SU-DHL-6 (cell line): ENCODE measurements around the gene SRSF5.

Experiments used
- CTCF ChIP-seq: fragments of 200-600 bp; sonication (generic); IDR thresholded peaks from one replicate; pipeline ENCODE4 v1.5.1; 2017; ENCODE audit warnings: antibody characterized with exemption, mild to moderate bottlenecking, low read length, moderate library complexity; ENCODE audit not compliant: insufficient read depth, poor library complexity, severe bottlenecking
- EZH2phosphoT487 ChIP-seq: fragments of 200-600 bp; sonication (generic), shearing (Covaris generic); conservative IDR thresholded peaks from 2 replicates; pipeline ENCODE4 v1.6.1; 2018; ENCODE audit warnings: mild to moderate bottlenecking, antibody characterized with exemption, low read length, moderate library complexity, mixed read lengths

DNA sequence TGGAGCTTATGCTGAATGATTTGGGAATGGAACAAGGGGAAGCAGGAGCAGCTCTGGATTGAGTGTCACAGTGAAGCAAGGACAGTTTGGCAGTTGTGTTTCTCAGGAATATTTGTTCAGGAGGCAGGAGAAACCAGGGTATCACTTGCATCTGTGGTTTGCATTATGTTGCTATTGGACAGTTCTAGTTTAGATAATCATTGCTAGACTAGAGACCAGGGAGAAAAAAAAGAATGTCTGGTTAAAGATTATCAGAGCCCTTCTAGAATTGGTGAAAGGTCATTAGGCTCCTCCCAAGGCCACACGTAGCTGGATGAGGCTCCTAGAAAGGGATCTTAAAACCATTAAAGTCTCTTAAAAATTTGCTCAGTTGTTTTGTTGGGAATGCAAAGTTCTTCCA is 17.0 kb upstream of the SRSF5 start:
- TF ChIP-seq CTCF: no peak
- TF ChIP-seq EZH2phosphoT487: no peak
